H1 (cell line): ENCODE data around the gene CCDC152. TPM values are rescaled to one million over a fixed set of nuclear protein-coding genes. Genes with fewer than 3 reads are reported as not detected.

Experiments used
- CTCF ChIA-PET: fragments of 300-600 bp; sonication (Branson Sonifier 250); formaldehyde crosslinking; loops from one replicate; lab custom pipeline; 2021; ENCODE audit not compliant: partially characterized antibody; lab: Charles Lee
- POLR2A ChIA-PET: fragments of 300-600 bp; sonication (Branson Sonifier 250); formaldehyde crosslinking; loops from one replicate; lab custom pipeline; 2021; ENCODE audit warnings: inconsistent platforms; ENCODE audit not compliant: partially characterized antibody; lab: Charles Lee
- DNase-seq, 2 experiments: peaks; one replicate each; pipeline versions ENCODE4 v3.0.0 to v3.0.0-alpha.2; 2010 to 2022; ENCODE audit warnings: low spot score in 2 of 2, low read depth in 1 of 2, mixed read lengths in 1 of 2
- FAIRE-seq: peaks from 2 replicates; lab custom pipeline; 2011; peaks lifted over from hg19 to GRCh38; lab: Jason Lieb, UNC
- H2AFZ ChIP-seq: 2 replicates; pipeline ENCODE4 v1.8.1; 2012; ENCODE audit warnings: low read length, inconsistent platforms
- H2AK5ac ChIP-seq: 2 replicates; pipeline ENCODE4 v1.6.1; 2013; ENCODE audit warnings: low read depth, low read length
- H2BK120ac ChIP-seq: replicated peaks from 2 replicates; pipeline ENCODE3; 2013; ENCODE audit warnings: low read depth, low read length, inconsistent platforms
- H2BK12ac ChIP-seq: 2 replicates; pipeline ENCODE4 v1.6.1; 2013; ENCODE audit warnings: low read depth, low read length
- H2BK15ac ChIP-seq: 2 replicates; pipeline ENCODE4 v1.6.1; 2013; ENCODE audit warnings: low read length
- H2BK20ac ChIP-seq: 2 replicates; pipeline ENCODE4 v1.6.1; 2013; ENCODE audit warnings: low read length
- H2BK5ac ChIP-seq: 2 replicates; pipeline ENCODE4 v1.6.1; 2013; ENCODE audit warnings: low read depth, low read length
- H3K14ac ChIP-seq: 2 replicates; pipeline ENCODE4 v1.6.1; 2013; ENCODE audit warnings: inconsistent platforms; ENCODE audit not compliant: insufficient read length
- H3K18ac ChIP-seq: 2 replicates; pipeline ENCODE4 v1.6.1; 2013; ENCODE audit warnings: low read length; ENCODE audit errors: extremely low read depth
- H3K23ac ChIP-seq: 2 replicates; pipeline ENCODE4 v1.6.1; 2013; ENCODE audit warnings: inconsistent platforms; ENCODE audit not compliant: insufficient read length
- H3K23me2 ChIP-seq: 2 replicates; pipeline ENCODE4 v1.6.1; 2013; ENCODE audit warnings: low read depth, low read length
- H3K27ac ChIP-seq: 2 replicates; pipeline ENCODE4 v1.6.1; 2011; ENCODE audit warnings: low read depth, low read length, inconsistent platforms
- H3K27me3 ChIP-seq, 4 experiments: replicated peaks in 1 of 4; 1 replicate in 1 of 4; 2 replicates in 3 of 4; pipeline versions ENCODE4 v1.6.1 to v1.8.1; 2011 to 2013; ENCODE audit warnings: low read length in 3 of 4, mild to moderate bottlenecking in 3 of 4, inconsistent platforms in 2 of 4, mixed read lengths in 2 of 4, moderate library complexity in 1 of 4; ENCODE audit not compliant: control insufficient read depth in 3 of 4, insufficient read depth in 3 of 4; ENCODE audit errors: extremely low read depth in 1 of 4
- H3K36me3 ChIP-seq, 4 experiments: 2 replicates each; pipeline versions ENCODE4 v1.6.1 to v1.8.1; 2011 to 2013; ENCODE audit warnings: mild to moderate bottlenecking in 4 of 4, low read length in 3 of 4, moderate library complexity in 2 of 4, control low read depth in 1 of 4, inconsistent platforms in 1 of 4; ENCODE audit not compliant: insufficient read depth in 4 of 4, control insufficient read depth in 2 of 4
- H3K4ac ChIP-seq: replicated peaks from 2 replicates; pipeline ENCODE3; 2013; ENCODE audit warnings: low read length, low read depth, mixed read lengths, inconsistent platforms; ENCODE audit not compliant: insufficient read length
- H3K4me1 ChIP-seq, 4 experiments: replicated peaks in 1 of 4; 1 replicate in 1 of 4; 2 replicates in 3 of 4; pipeline versions ENCODE4 v1.6.1 to v1.8.1; 2011 to 2013; ENCODE audit warnings: low read length in 3 of 4, inconsistent platforms in 2 of 4, mixed read lengths in 1 of 4; ENCODE audit not compliant: insufficient read depth in 4 of 4, control insufficient read depth in 3 of 4
- H3K4me2 ChIP-seq, 2 experiments: 2 replicates each; pipeline versions ENCODE4 v1.6.1 to v1.8.1; 2011 to 2013; ENCODE audit warnings: low read depth in 2 of 2, low read length in 2 of 2, control low read depth in 1 of 2, inconsistent platforms in 1 of 2, mild to moderate bottlenecking in 1 of 2; ENCODE audit not compliant: insufficient read depth in 1 of 2
- H3K4me3 ChIP-seq, 4 experiments: fragments of 200-600, 300-600 bp in 1 of 4; sonication (generic), shearing (Covaris generic), sonication (Bioruptor Twin) in 1 of 4; 2 replicates each; pipeline versions ENCODE4 v1.5.1 to v1.8.1; 2011 to 2016; ENCODE audit warnings: low read length in 4 of 4, low read depth in 3 of 4, control low read depth in 2 of 4, inconsistent platforms in 2 of 4, mild to moderate bottlenecking in 2 of 4, mixed read lengths in 1 of 4, moderate library complexity in 1 of 4; ENCODE audit not compliant: insufficient read depth in 2 of 4; ENCODE audit errors: extremely low read depth in 1 of 4
- H3K56ac ChIP-seq: replicated peaks from 2 replicates; pipeline ENCODE3; 2013; ENCODE audit warnings: low read depth, mild to moderate bottlenecking, mixed read lengths, low read length, inconsistent platforms; ENCODE audit not compliant: insufficient read length
- H3K79me1 ChIP-seq: 2 replicates; pipeline ENCODE4 v1.6.1; 2013; ENCODE audit warnings: low read depth, low read length, control low read depth
- H3K79me2 ChIP-seq, 2 experiments: 2 replicates each; pipeline versions ENCODE4 v1.6.1 to v1.8.1; 2012 to 2013; ENCODE audit warnings: low read length in 2 of 2, mild to moderate bottlenecking in 2 of 2, inconsistent platforms in 1 of 2; ENCODE audit not compliant: insufficient read depth in 2 of 2, control insufficient read depth in 1 of 2
- H3K9ac ChIP-seq, 4 experiments: replicated peaks in 1 of 4; 1 replicate in 1 of 4; 2 replicates in 3 of 4; pipeline versions ENCODE4 v1.6.1 to v1.8.1; 2011 to 2013; ENCODE audit warnings: low read depth in 3 of 4, low read length in 3 of 4, control low read depth in 2 of 4, mild to moderate bottlenecking in 2 of 4, moderate library complexity in 2 of 4, inconsistent platforms in 1 of 4; ENCODE audit errors: extremely low read depth in 1 of 4
- H3K9me3 ChIP-seq, 2 experiments: 2 replicates each; pipeline versions ENCODE4 v1.6.1 to v1.8.1; 2012 to 2013; ENCODE audit warnings: mild to moderate bottlenecking in 2 of 2, moderate library complexity in 2 of 2, control low read depth in 1 of 2, inconsistent platforms in 1 of 2, low read depth in 1 of 2, low read length in 1 of 2, mixed read lengths in 1 of 2; ENCODE audit not compliant: insufficient read depth in 2 of 2
- H4K20me1 ChIP-seq, 2 experiments: replicated peaks in 1 of 2; 2 replicates each; pipeline versions ENCODE3 to v1.8.1; 2011 to 2013; ENCODE audit warnings: inconsistent platforms in 2 of 2, low read length in 2 of 2, mild to moderate bottlenecking in 1 of 2; ENCODE audit not compliant: insufficient read depth in 2 of 2, control insufficient read depth in 1 of 2
- H4K5ac ChIP-seq: 2 replicates; pipeline ENCODE4 v1.6.1; 2013; ENCODE audit warnings: low read length, low read depth, mixed read lengths, inconsistent platforms; ENCODE audit not compliant: insufficient read length
- H4K8ac ChIP-seq: 2 replicates; pipeline ENCODE4 v1.8.0; 2013; ENCODE audit warnings: mild to moderate bottlenecking, moderate library complexity, low read length, inconsistent platforms; ENCODE audit not compliant: insufficient read depth; ENCODE audit errors: extremely low read depth
- H4K91ac ChIP-seq: replicated peaks from 2 replicates; pipeline ENCODE3; 2013; ENCODE audit warnings: low read length, mixed read lengths, inconsistent platforms; ENCODE audit not compliant: insufficient read length
- KDM5A ChIP-seq: fragments of 200-600 bp; IDR thresholded peaks from 2 replicates; pipeline ENCODE4 v1.7.1; 2012; ENCODE audit warnings: mild to moderate bottlenecking, low read length, inconsistent platforms, mixed read lengths
- NANOG ChIP-seq: IDR thresholded peaks from 2 replicates; pipeline ENCODE4 v1.6.1; 2011; ENCODE audit warnings: low read length, low read depth, mild to moderate bottlenecking, inconsistent platforms; ENCODE audit not compliant: insufficient read depth, poor library complexity, severe bottlenecking
- RAD21 ChIP-seq, 2 experiments: IDR thresholded peaks in 1 of 2; conservative IDR thresholded peaks in 1 of 2; 2 replicates each; pipeline ENCODE4 v1.6.1; 2011; ENCODE audit warnings: low read depth in 2 of 2, low read length in 2 of 2, improper control_type of control experiment in 1 of 2, inconsistent platforms in 1 of 2, mild to moderate bottlenecking in 1 of 2, moderate library complexity in 1 of 2
- SP1 ChIP-seq: IDR thresholded peaks from 2 replicates; pipeline ENCODE4 v1.6.1; 2011; ENCODE audit warnings: low read depth, low read length
- TBP ChIP-seq: IDR thresholded peaks from 2 replicates; pipeline ENCODE4 v1.6.1; 2011; ENCODE audit warnings: low read depth, low read length, improper control_type of control experiment
- WGBS, 2 experiments: shearing (Covaris generic) in 1 of 2; methylation state at CpG; one replicate each; pipeline versions ENCODE4 v1.1.6 to v1.1.7; 2013 to 2015; ENCODE audit warnings: low lambda C conversion rate in 2 of 2, mixed read lengths in 2 of 2, inconsistent platforms in 1 of 2, low coverage in 1 of 2, missing lambda C conversion rate in 1 of 2; ENCODE audit not compliant: insufficient replicate concordance in 2 of 2, insufficient coverage in 1 of 2, insufficient read length in 1 of 2; ENCODE audit errors: extremely low coverage in 1 of 2, missing lambda C conversion rate in 1 of 2; 5-methylcytosine and 5-hydroxymethylcytosine counted together
- polyA plus RNA-seq, 7 experiments: library from polyadenylated mRNA; depleted of rRNA in 3 of 7; stranded (reverse) in 5 of 7; unstranded in 2 of 7; fragments of >200 nt in 5 of 7; fragments of 200-250 nt in 2 of 7; gene quantifications; 1 replicate in 5 of 7; 2 replicates in 1 of 7; 4 replicates in 1 of 7; pipeline versions ENCODE4 v1.2.1 to v1.2.3, GENCODE V29; 2011 to 2013; ENCODE audit warnings: missing spikeins in 2 of 7, mixed read lengths in 2 of 7
- total RNA-seq: library from RNA; stranded (reverse); fragmentation: NEBNext Ultra II Directional; extraction: Animal tissue kit (Norgen Biotek cat#: 25700); gene quantifications from 2 replicates; pipeline ENCODE4 v1.2.1, GENCODE V29; 2021

Gene CCDC152
- total and polyA plus RNA-seq, 2 of the 8 experiments (the other 6 are each of a cell fraction or from before 2014, with no cell fraction given) = 2.6 to 9.5 TPM

- no peak for DNase-seq
- Histone ChIP-seq H4K20me1 (no peaks in the 10 kb centered on the region), H2BK12ac (no peak overlapping the region), H3K4me1 (no peaks in the 10 kb centered on the region), H3K4me3 (no peak overlapping the region), H4K91ac (no peak overlapping the region), H3K18ac (no peak overlapping the region), H3K14ac (no peak overlapping the region), H3K4ac (no peak overlapping the region), H2BK15ac (no peak overlapping the region), H2BK5ac (no peak overlapping the region), H2BK20ac (no peak overlapping the region), H2AFZ (no peak overlapping the region), H3K27ac (no peak overlapping the region), H3K79me1 (no peaks in the 10 kb centered on the region), H2AK5ac (no peak overlapping the region), H3K79me2 (no peaks in the 10 kb centered on the region), H4K5ac (no peak overlapping the region), H2BK120ac (no peak overlapping the region), H4K8ac (no peak overlapping the region), H3K4me2 (no peak overlapping the region), H3K9ac (no peak overlapping the region), H3K9me3 (no peaks in the 10 kb centered on the region), H3K36me3 (0 out of 8 replicates have a peak, but pooled peaks cover 0 to under 1% (median 0%) of the 10 kb centered on the region in 4 experiments), H3K23me2 (no peaks in the 10 kb centered on the region), H3K56ac (no peak overlapping the region), H3K27me3 (no peaks in the 10 kb centered on the region), H3K23ac (no peak overlapping the region)
- ChIA-PET POLR2A (no interaction called here), CTCF (interaction anchor here (0.7 to 1.8 kb wide), 27 partner anchors 9 to 914 kb away, joined by 3 to 13 read pairs (median 4); partner anchors contain the start of genes CCDC152 and GHR)
- TF ChIP-seq NANOG = no peak
- TF ChIP-seq TBP = no peak
- TF ChIP-seq RAD21 (IDR thresholded peaks at IDR 0.05 in 1 of 2, conservative IDR thresholded peaks at IDR 0.05 in 1 of 2; ENCODE audit: low read depth in 2 of 2, low read length in 2 of 2) = no peak
- no peak for TF ChIP-seq KDM5A
- TF ChIP-seq SP1 = no peak
- FAIRE-seq = no peak
- 76% methylated on average over 1 of the region's 1 CpG; no CpG with 5 or more reads in 1 of the 2 experiments for WGBS, 2 experiments
These were observed 11.5 kb downstream of the CCDC152 start for GRCh38 chr5:42768106-42768504.
